K562 (cell line): ENCODE measurements around the gene SLC39A5.

ENCODE experiments used
- CAMTA2 ChIP-seq: fragments of 250-450 bp; sonication (Bioruptor Pico); conservative IDR thresholded peaks from 2 replicates; pipeline ENCODE4 v1.5.1; 2022
- CHD2 ChIP-seq: IDR thresholded peaks from 2 replicates; pipeline ENCODE4 v1.6.1; 2011; ENCODE audit warnings: low read depth, low read length
- CREB3L1 ChIP-seq: fragments of 450-650 bp; IDR thresholded peaks from 2 replicates; pipeline ENCODE4 v1.6.1; 2014; ENCODE audit warnings: low read depth, mild to moderate bottlenecking, moderate library complexity, borderline replicate concordance
- CTCF ChIP-seq, 3 experiments: IDR thresholded peaks in 2 of 3; conservative IDR thresholded peaks in 1 of 3; 2 replicates each; pipeline ENCODE4 v1.5.1; 2011 to 2012; ENCODE audit warnings: low read length in 3 of 3, mild to moderate bottlenecking in 3 of 3, control low read depth in 2 of 3, improper control_type of control experiment in 1 of 3, inconsistent platforms in 1 of 3, low read depth in 1 of 3, mixed read lengths in 1 of 3, moderate library complexity in 1 of 3; ENCODE audit not compliant: insufficient read depth in 2 of 3
- GTF2F1 ChIP-seq: IDR thresholded peaks from 2 replicates; pipeline ENCODE4 v1.6.1; 2011; ENCODE audit warnings: low read depth, low read length, improper control_type of control experiment
- HCFC1 ChIP-seq: IDR thresholded peaks from 2 replicates; pipeline ENCODE4 v1.6.1; 2012; ENCODE audit warnings: low read depth, low read length, improper control_type of control experiment
- NFATC3 ChIP-seq: fragments of 450-650 bp; IDR thresholded peaks from 2 replicates; pipeline ENCODE4 v1.6.1; 2017; ENCODE audit warnings: mild to moderate bottlenecking
- WHSC1 ChIP-seq: IDR thresholded peaks from one replicate; pipeline ENCODE4 v1.6.1; 2012; ENCODE audit warnings: low read length, control low read depth, inconsistent platforms
- ZBTB2 ChIP-seq: fragments of 450-650 bp; IDR thresholded peaks from 2 replicates; pipeline ENCODE4 v1.6.1; 2016; ENCODE audit warnings: antibody characterized with exemption
- ZBTB26 ChIP-seq: fragments of 450-650 bp; formaldehyde crosslinking; IDR thresholded peaks from 2 replicates; pipeline ENCODE4 v1.4.0; 2022; ENCODE audit warnings: missing genetic modification characterization
- ZNF197 ChIP-seq: fragments of 200-800 bp; sonication (Bioruptor generic); IDR thresholded peaks from 2 replicates; pipeline ENCODE4 v1.6.1; 2016; ENCODE audit warnings: low read depth, missing genetic modification characterization, missing compliant biosample characterization
- ZNF76 ChIP-seq: fragments of 250-450 bp; sonication (Bioruptor Pico); IDR thresholded peaks from 2 replicates; pipeline ENCODE4 v1.4.0; 2020; ENCODE audit warnings: mild to moderate bottlenecking, moderate library complexity, borderline replicate concordance

- TF ChIP-seq CHD2 (no peak), CREB3L1 (no peak), ZBTB26 (CRISPR knock-in tag) (no peak), CAMTA2 (CRISPR knock-in tag) (no peak), NFATC3 (no peak), GTF2F1 (no peak), ZBTB2 (no peak), HCFC1 (no peak), WHSC1 (no peak), ZNF76 (CRISPR knock-in tag) (no peak), CTCF (IDR thresholded peaks at IDR 0.05 in 2 of 3, conservative IDR thresholded peaks at IDR 0.05 in 1 of 3; ENCODE audit: insufficient read depth in 2 of 3, low read depth in 1 of 3, low read length in 3 of 3) (no peak), ZNF197 (CRISPR knock-in tag) (no peak)
Measured at GRCh38 chr12:56278905-56279304, 49.1 kb downstream of the SLC39A5 start.
